ENCODE results near the gene ABL2. TPM values are rescaled to one million over a fixed set of nuclear protein-coding genes. Genes with fewer than 3 reads are reported as not detected.

ABL2 gene
- total RNA-seq, 5 donors from 2014 or later (not counting 1 experiment from before 2014, with no cell fraction given): 14.9 to 20.0 (median 15.9) TPM

Other genes starting within 250 kb of the ABL2 start
- gene FAM20B, start 203.8 kb downstream of the ABL2 start, total RNA-seq: 10 to 100 TPM; 17.2 to 26.6 (median 25.5) TPM
- 10 to 100 TPM; 19.1 to 30.6 (median 23.7) TPM for gene TOR3A, start 147.6 kb downstream of the ABL2 start, total RNA-seq
- gene SOAT1, start 64.1 kb upstream of the ABL2 start, total RNA-seq: 10 to 100 TPM; 35.0 to 42.1 (median 39.1) TPM
- gene AXDND1, start 136.3 kb upstream of the ABL2 start, total RNA-seq: 1 to 10 TPM in 1 of 5 donors, under 1 TPM in 2, not detected in 2; 0.19 to 1.5 (median 0.77) TPM